Right lobe of liver (tissue), 6 donors: ENCODE data around the gene PLXNA4. TPM values are rescaled to one million over a fixed set of nuclear protein-coding genes. Genes with fewer than 3 reads are reported as not detected.

ENCODE experiments used
- ATAC-seq, 4 donors: fragments of 200-7000 bp; cut with Tn5 transposase; one replicate each; pipeline ENCODE4 v1.9.1; 2020; ENCODE audit warnings: mild to moderate bottlenecking in 4 of 4, moderate library complexity in 4 of 4
- DNase-seq, 3 donors: peaks; one replicate each; pipeline ENCODE4 v3.0.0-alpha.2; 2020
- H3K27ac ChIP-seq, 3 donors: fragments of 200-600 bp; one replicate each; pipeline ENCODE4 v1.8.0; 2022
- H3K27me3 ChIP-seq, 2 donors: fragments of 200-600 bp; one replicate each; pipeline ENCODE4 v1.8.0; 2022
- H3K36me3 ChIP-seq, 4 donors: fragments of 200-600 bp; sonication (generic) in 1 of 4; one replicate each; pipeline versions ENCODE4 v1.5.1 to v1.8.0; 2017 to 2022; ENCODE audit warnings: control low read depth in 1 of 4
- H3K4me1 ChIP-seq, 4 donors: fragments of 200-600 bp; sonication (generic) in 1 of 4; one replicate each; pipeline versions ENCODE4 v1.5.1 to v1.8.0; 2017 to 2022; ENCODE audit warnings: control low read depth in 1 of 4
- H3K4me3 ChIP-seq, 3 donors: fragments of 200-600 bp; one replicate each; pipeline ENCODE4 v1.8.0; 2022
- H3K9me3 ChIP-seq, 4 donors: fragments of 200-600 bp; sonication (generic) in 1 of 4; one replicate each; pipeline versions ENCODE4 v1.5.1 to v1.8.0; 2017 to 2022; ENCODE audit warnings: control low read depth in 1 of 4
- CTCF ChIP-seq, 4 donors: fragments of 200-600 bp in 3 of 4; fragments of 450-650 bp in 1 of 4; IDR thresholded peaks; one replicate each; pipeline versions ENCODE4 v1.5.1 to v1.8.0; 2016 to 2022; ENCODE audit warnings: antibody characterized with exemption in 4 of 4, mild to moderate bottlenecking in 2 of 4
- POLR2A ChIP-seq: fragments of 450-650 bp; IDR thresholded peaks from one replicate; pipeline ENCODE4 v1.6.1; 2017; ENCODE audit warnings: antibody characterized with exemption, mild to moderate bottlenecking
- WGBS: methylation state at CpG from one replicate; pipeline ENCODE4 v1.1.6; 2018; ENCODE audit warnings: low coverage, low lambda C conversion rate; ENCODE audit not compliant: insufficient coverage; ENCODE audit errors: missing lambda C conversion rate; 5-methylcytosine and 5-hydroxymethylcytosine counted together
- intact Hi-C, 2 donors: fragments of 100-400 bp; cut with DNase I; formaldehyde crosslinking; loops; one replicate each; pipeline versions ENCODE4 v1.11.2 to v1.14.1; 2022
- total RNA-seq, 6 experiments: library from RNA; depleted of rRNA in 2 of 6; stranded (reverse); fragments of >200 nt in 2 of 6; fragmentation: NEBNext Ultra II Directional in 3 of 6; extraction: Animal tissue kit (Norgen Biotek cat#: 25700) in 3 of 6; gene quantifications; one replicate each; pipeline versions ENCODE4 v1.1.0 to v1.2.4, GENCODE V29; 2016 to 2023
- donor health status: DM: no; HTN: yes; CAD: no.
- donor health status: DM: no; HTN: no; CAD: no.
- donor health status: DM: no; HTN: no; CAD: no.
- donor health status: DM: no; HTN: yes; CAD: no.
- donor health status: DM: no; HTN: yes; CAD: no.

The PLXNA4 gene
- total RNA-seq, 6 experiments from 2014 or later, result 0.17 to 0.90 (median 0.30) TPM

GRCh38 chr7:132462478-132462877, 113.8 kb downstream of the PLXNA4 start:
- Histone ChIP-seq H3K9me3 (no peaks in the 10 kb centered on the region), H3K36me3 (no peaks in the 10 kb centered on the region), H3K4me1 (no peaks in the 10 kb centered on the region), H3K4me3 (no peak overlapping the region), H3K27me3 (no peaks in the 10 kb centered on the region), H3K27ac (no peak overlapping the region)
- 62% methylated on average over 2 of the region's 2 CpGs for WGBS
- no peak for TF ChIP-seq POLR2A
- no peak for TF ChIP-seq CTCF (IDR thresholded peaks at IDR 0.05)
- intact Hi-C loops, result no loop called here
- DNase-seq (no peak), ATAC-seq (no peak)

DNA sequence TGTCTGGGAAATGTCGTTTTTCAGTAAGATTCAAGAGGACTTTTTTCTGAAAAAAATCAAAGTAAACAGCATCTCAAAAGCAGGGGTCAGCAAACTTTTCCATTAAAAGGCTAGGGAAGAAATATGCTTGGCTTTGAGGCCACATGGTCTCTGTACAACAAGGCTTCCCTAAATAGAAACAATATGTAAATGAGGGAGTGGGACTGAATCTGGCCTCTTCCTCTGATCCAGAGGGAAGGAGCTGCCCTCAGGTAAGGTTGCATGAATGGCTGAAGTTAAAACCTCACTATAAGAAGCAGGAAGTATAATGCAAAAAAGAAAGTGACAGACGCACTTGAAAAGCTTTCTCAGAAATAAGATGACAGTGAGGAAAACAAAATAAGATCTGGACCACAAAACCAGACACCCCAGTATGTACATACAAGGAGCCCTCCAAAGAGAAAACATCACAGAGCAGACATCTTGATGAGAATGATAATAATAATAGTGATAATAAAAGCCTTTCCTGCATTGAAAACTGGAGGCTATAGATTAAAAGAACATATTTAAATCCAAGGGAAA, 115.2 kb downstream of the PLXNA4 start:
- TF ChIP-seq CTCF (IDR thresholded peaks at IDR 0.05) (no peak), POLR2A (no peak)
- intact Hi-C loops, result no loop called here
- ATAC-seq, result no peak
- no peaks in the 10 kb centered on the region for H3K4me1 ChIP-seq
- no peaks in the 10 kb centered on the region for H3K36me3 ChIP-seq
- H3K27ac ChIP-seq, result no peak overlapping the region
- no peak for DNase-seq
- H3K27me3 ChIP-seq, result no peaks in the 10 kb centered on the region
- no peak overlapping the region for H3K4me3 ChIP-seq
- 26% methylated on average over 2 of the region's 2 CpGs for WGBS
- H3K9me3 ChIP-seq, result no peaks in the 10 kb centered on the region

GRCh38 chr7:132458729-132459128, 117.5 kb downstream of the PLXNA4 start:
- no peaks in the 10 kb centered on the region for H3K27me3 ChIP-seq
- H3K4me3 ChIP-seq, result no peak overlapping the region
- ATAC-seq (no peak), DNase-seq (no peak)
- WGBS, result 71% methylated on average over 6 of the region's 10 CpGs
- no peaks in the 10 kb centered on the region for H3K4me1 ChIP-seq
- TF ChIP-seq CTCF (IDR thresholded peaks at IDR 0.05), result no peak
- TF ChIP-seq POLR2A, result no peak
- intact Hi-C loops, result no loop called here
- H3K27ac ChIP-seq, result no peak overlapping the region
- no peaks in the 10 kb centered on the region for H3K36me3 ChIP-seq
- no peaks in the 10 kb centered on the region for H3K9me3 ChIP-seq

DNA sequence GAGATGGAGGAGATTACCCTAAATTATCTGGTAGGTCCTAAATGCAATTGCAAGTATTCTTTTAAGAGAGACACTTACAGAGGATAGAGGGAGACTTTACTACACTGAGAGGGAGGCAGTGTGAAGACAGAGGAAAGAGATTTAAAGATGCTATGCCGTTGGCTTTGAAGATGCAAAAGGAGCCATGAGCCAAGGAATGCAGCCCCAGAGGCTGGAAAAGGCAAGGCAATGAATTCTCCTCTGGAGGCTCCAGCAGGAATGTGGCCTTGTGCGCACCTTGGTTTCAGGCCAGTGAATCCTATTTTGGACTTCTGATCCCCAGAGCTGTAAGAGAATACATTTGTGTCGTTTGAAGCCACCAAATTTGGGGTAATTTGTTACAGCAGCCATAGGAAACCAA, 118.6 kb downstream of the PLXNA4 start:
- intact Hi-C loops, result no loop called here
- no peaks in the 10 kb centered on the region for H3K9me3 ChIP-seq
- ATAC-seq (no peak), DNase-seq (no peak)
- 73% methylated on average over 2 of the region's 3 CpGs for WGBS
- TF ChIP-seq POLR2A (no peak), CTCF (IDR thresholded peaks at IDR 0.05) (no peak)
- H3K27me3 ChIP-seq, result no peaks in the 10 kb centered on the region
- no peaks in the 10 kb centered on the region for H3K36me3 ChIP-seq
- H3K4me1 ChIP-seq, result no peaks in the 10 kb centered on the region
- no peak overlapping the region for H3K27ac ChIP-seq
- no peak overlapping the region for H3K4me3 ChIP-seq

- no peaks in the 10 kb centered on the region for H3K4me1 ChIP-seq
- TF ChIP-seq POLR2A (no peak), CTCF (IDR thresholded peaks at IDR 0.05) (no peak)
- ATAC-seq (no peak), DNase-seq (no peak)
- no peak overlapping the region for H3K4me3 ChIP-seq
- no peak overlapping the region for H3K27ac ChIP-seq
- H3K27me3 ChIP-seq, result no peaks in the 10 kb centered on the region
- H3K36me3 ChIP-seq, result no peaks in the 10 kb centered on the region
- H3K9me3 ChIP-seq, result no peaks in the 10 kb centered on the region
- 56% methylated on average over 6 of the region's 7 CpGs for WGBS
- intact Hi-C loops, result no loop called here
These were observed 119.9 kb downstream of the PLXNA4 start for GRCh38 chr7:132456418-132456817.
